HepG2 (cell line): Measurements from ENCODE around the gene GINS2. TPM values are rescaled to one million over a fixed set of nuclear protein-coding genes. Genes with fewer than 3 reads are reported as not detected.
A peak's percentile ranks its signal among the peaks of the same experiment; 100 is the strongest.

Source experiments
- ARID4A ChIP-seq: sonication (generic); formaldehyde crosslinking; IDR thresholded peaks from 2 replicates; pipeline ENCODE4 v1.5.0; 2020; ENCODE audit warnings: mild to moderate bottlenecking, missing genetic modification reagents, borderline replicate concordance
- CAMTA2 ChIP-seq: sonication (generic); formaldehyde crosslinking; IDR thresholded peaks from 2 replicates; pipeline ENCODE4 v1.4.0; 2020; ENCODE audit warnings: mild to moderate bottlenecking, missing genetic modification reagents, borderline replicate concordance
- CREB1 ChIP-seq, 2 experiments: fragments of 450-650 bp in 1 of 2; IDR thresholded peaks; 2 replicates each; pipeline ENCODE4 v1.6.1; 2016 to 2017; ENCODE audit warnings: control low read depth in 1 of 2, mild to moderate bottlenecking in 1 of 2, missing compliant biosample characterization in 1 of 2, missing genetic modification characterization in 1 of 2
- KLF11 ChIP-seq: IDR thresholded peaks from 2 replicates; pipeline ENCODE4 v1.6.1; 2016; ENCODE audit warnings: missing compliant biosample characterization
- KMT2A ChIP-seq: sonication (generic); formaldehyde crosslinking; IDR thresholded peaks from 2 replicates; pipeline ENCODE4 v1.4.0; 2020; ENCODE audit warnings: missing genetic modification reagents
- PAXIP1 ChIP-seq: sonication (generic); formaldehyde crosslinking; conservative IDR thresholded peaks from 2 replicates; pipeline ENCODE4 v1.4.0; 2020; ENCODE audit warnings: mild to moderate bottlenecking, missing genetic modification reagents, moderate library complexity
- PHF21A ChIP-seq: sonication (generic); formaldehyde crosslinking; IDR thresholded peaks from 2 replicates; pipeline ENCODE4 v1.5.0; 2020; ENCODE audit warnings: mild to moderate bottlenecking, missing genetic modification reagents
- PLRG1 ChIP-seq: fragments of 450-650 bp; conservative IDR thresholded peaks from 2 replicates; pipeline ENCODE4 v1.6.1; 2016
- RXRA ChIP-seq: sonication (generic); formaldehyde crosslinking; IDR thresholded peaks from 2 replicates; pipeline ENCODE4 v1.5.1; 2020; ENCODE audit warnings: missing genetic modification reagents
- SALL1 ChIP-seq: sonication (generic); formaldehyde crosslinking; IDR thresholded peaks from 2 replicates; pipeline ENCODE4 v1.8.0; 2022; ENCODE audit warnings: mild to moderate bottlenecking, missing genetic modification reagents
- SAP130 ChIP-seq: IDR thresholded peaks from 2 replicates; pipeline ENCODE4 v1.6.1; 2016; ENCODE audit warnings: low read depth
- SMC3 ChIP-seq: IDR thresholded peaks from 2 replicates; pipeline ENCODE4 v1.6.1; 2011; ENCODE audit warnings: low read length, improper control_type of control experiment
- STAG1 ChIP-seq: sonication (generic); formaldehyde crosslinking; IDR thresholded peaks from 2 replicates; pipeline ENCODE4 v1.4.0; 2020; ENCODE audit warnings: missing genetic modification reagents
- U2AF2 ChIP-seq: fragments of 200-400 bp; formaldehyde crosslinking; IDR thresholded peaks from 2 replicates; pipeline ENCODE4 v1.6.1; 2017; ENCODE audit warnings: low read depth, mild to moderate bottlenecking, low read length
- ZBTB26 ChIP-seq: IDR thresholded peaks from 2 replicates; pipeline ENCODE4 v1.6.1; 2016; ENCODE audit warnings: missing compliant biosample characterization, missing genetic modification reagents, borderline replicate concordance
- ZNF263 ChIP-seq: sonication (generic); formaldehyde crosslinking; IDR thresholded peaks from 2 replicates; pipeline ENCODE4 v1.4.0; 2020; ENCODE audit warnings: missing genetic modification reagents
- ZNF607 ChIP-seq: sonication (generic); formaldehyde crosslinking; IDR thresholded peaks from 2 replicates; pipeline ENCODE4 v1.5.1; 2020; ENCODE audit warnings: missing genetic modification reagents, mild to moderate bottlenecking, borderline replicate concordance
- ZXDC ChIP-seq: sonication (generic); formaldehyde crosslinking; IDR thresholded peaks from 2 replicates; pipeline ENCODE4 v1.5.0; 2020; ENCODE audit warnings: mild to moderate bottlenecking, missing genetic modification reagents
- polyA plus RNA-seq, 8 experiments: library from polyadenylated mRNA; depleted of rRNA in 3 of 8; stranded (reverse) in 7 of 8; unstranded in 1 of 8; fragments of >200 nt; fragmentation: Illumina TruSeq in 4 of 8; extraction: Trizol in 4 of 8; gene quantifications; 2 replicates each; pipeline versions ENCODE4 v1.2.1 to v1.2.3, GENCODE V29; 2011 to 2016; ENCODE audit warnings: low read depth in 4 of 8, missing spikeins in 1 of 8, mixed read lengths in 1 of 8; ENCODE audit not compliant: insufficient read depth in 1 of 8
- total RNA-seq, 5 experiments: library from RNA; depleted of rRNA; stranded (reverse); fragments of >200 nt; fragmentation: Illumina TruSeq; extraction: Trizol; gene quantifications; 2 replicates each; pipeline ENCODE4 v1.2.3, GENCODE V29; 2016; ENCODE audit warnings: low read depth in 1 of 5

The GINS2 gene
- total and polyA plus RNA-seq, 2 of the 13 experiments (the other 11 are each of a cell fraction or from before 2014, with no cell fraction given), result 10.6 to 48.3 TPM

GRCh38 chr16:85724126-85724879 is 35.5 kb upstream of the GINS2 start (continued):
- TF ChIP-seq ARID4A (CRISPR knock-in tag) (peak; percentile 35; the same call in 1 of the 2 replicates), ZNF607 (peak; percentile 69; the same call in 1 of the 2 replicates), ZXDC (CRISPR knock-in tag) (no peak), CREB1 (IDR thresholded peaks at IDR 0.05) (peak; percentile 70), CREB1 (CRISPR knock-in tag; IDR thresholded peaks at IDR 0.05) (no peak), SMC3 (no peak), STAG1 (CRISPR knock-in tag) (no peak), PHF21A (CRISPR knock-in tag) (no peak), PAXIP1 (CRISPR knock-in tag) (0 out of 2 replicates have a peak, but pooled peaks have one; percentile 24), RXRA (CRISPR knock-in tag) (0 out of 2 replicates have a peak, but pooled peaks have one; percentile 16), U2AF2 (no peak), PLRG1 (no peak), KMT2A (CRISPR knock-in tag) (no peak), CAMTA2 (CRISPR knock-in tag) (no peak), SAP130 (CRISPR knock-in tag) (0 out of 2 replicates have a peak, but pooled peaks have one; percentile 22), ZNF263 (peak; percentile 70), SALL1 (CRISPR knock-in tag) (0 out of 2 replicates have a peak, but pooled peaks have one; percentile 39), KLF11 (CRISPR knock-in tag) (no peak), ZBTB26 (CRISPR knock-in tag) (0 out of 2 replicates have a peak, but pooled peaks have one; percentile 29)
